Measurements from ENCODE around the gene SCAF1. TPM values are rescaled to one million over a fixed set of nuclear protein-coding genes. Genes with fewer than 3 reads are reported as not detected.

The SCAF1 gene
- total RNA-seq, 1 donor from 2014 or later = 8.7 TPM

DNA sequence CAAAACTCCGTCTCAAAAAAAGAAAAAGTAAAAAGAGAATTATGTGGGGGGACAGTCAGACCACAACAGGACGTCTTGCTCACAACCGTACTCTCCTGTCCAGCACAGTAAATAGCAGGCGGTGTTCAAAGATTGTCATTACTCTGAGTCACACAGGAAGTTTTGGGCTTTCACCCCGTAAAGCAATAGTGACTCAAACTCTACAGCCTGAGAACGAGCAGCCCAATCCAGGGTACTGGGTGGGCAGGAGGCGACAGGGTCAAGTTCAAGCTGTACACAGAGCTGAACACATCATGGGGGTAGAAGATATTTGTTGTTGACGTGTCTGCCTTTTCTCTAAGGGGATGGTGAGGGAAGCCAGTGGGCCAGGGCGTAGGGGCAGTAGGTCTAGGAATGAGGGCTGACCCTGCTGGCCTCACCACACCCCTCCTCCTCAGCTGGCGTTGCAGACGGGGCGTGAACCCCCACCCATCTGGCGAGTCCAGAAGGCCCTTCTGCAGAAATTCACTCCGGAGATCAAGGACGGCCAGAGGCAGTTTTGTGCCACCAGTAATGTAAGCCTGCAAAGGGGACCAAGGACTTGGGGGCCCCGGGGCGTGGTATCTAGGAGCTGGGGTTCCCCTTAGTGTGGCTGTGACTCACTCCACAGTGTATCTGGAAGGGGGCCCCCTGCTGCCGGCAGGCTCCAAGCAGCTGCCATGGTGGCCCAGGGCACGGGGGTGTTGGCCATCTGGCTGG, 27.7 kb upstream of the SCAF1 start:
- DNase-seq (ENCODE audit: low spot score) = no peak
- H3K36me3 Mint-ChIP-seq = peaks cover 30% of the 10 kb centered on the region
- no peak overlapping the region for H2AFZ ChIP-seq (replicated peaks)
- no peak overlapping the region for H3K4me3 Mint-ChIP-seq
- no peaks in the 10 kb centered on the region for H3K4me1 Mint-ChIP-seq
- H3K9me3 ChIP-seq (ENCODE audit: low read depth) = no peaks in the 10 kb centered on the region
- no peak overlapping the region for H3K27ac ChIP-seq
- H4K20me1 ChIP-seq (ENCODE audit: low read depth) = peaks cover 58% of the 10 kb centered on the region
- TF ChIP-seq EZH2phosphoT487 (IDR thresholded peaks at IDR 0.05) (no peak), EZH2 (IDR thresholded peaks at IDR 0.05) (no peak), CTCF (IDR thresholded peaks at IDR 0.05) (no peak)
- peaks cover 9% of the 10 kb centered on the region for H3K27me3 Mint-ChIP-seq (ENCODE audit: insufficient read depth, low read depth)
- no peaks in the 10 kb centered on the region for H3K36me3 ChIP-seq
- H3K4me2 ChIP-seq = no peak overlapping the region
- H3K27ac Mint-ChIP-seq = no peak overlapping the region
- H3K9ac ChIP-seq = no peak overlapping the region
- H3K79me2 ChIP-seq (ENCODE audit: low read depth) = peaks cover 58% of the 10 kb centered on the region
- no peak overlapping the region for H3K4me3 ChIP-seq
- no peaks in the 10 kb centered on the region for H3K4me1 ChIP-seq
- no peaks in the 10 kb centered on the region for H3K9me3 Mint-ChIP-seq
- no peaks in the 10 kb centered on the region for H3K27me3 ChIP-seq
- no peaks in the 10 kb centered on the region for H3F3A ChIP-seq (ENCODE audit: low read depth)

DNA sequence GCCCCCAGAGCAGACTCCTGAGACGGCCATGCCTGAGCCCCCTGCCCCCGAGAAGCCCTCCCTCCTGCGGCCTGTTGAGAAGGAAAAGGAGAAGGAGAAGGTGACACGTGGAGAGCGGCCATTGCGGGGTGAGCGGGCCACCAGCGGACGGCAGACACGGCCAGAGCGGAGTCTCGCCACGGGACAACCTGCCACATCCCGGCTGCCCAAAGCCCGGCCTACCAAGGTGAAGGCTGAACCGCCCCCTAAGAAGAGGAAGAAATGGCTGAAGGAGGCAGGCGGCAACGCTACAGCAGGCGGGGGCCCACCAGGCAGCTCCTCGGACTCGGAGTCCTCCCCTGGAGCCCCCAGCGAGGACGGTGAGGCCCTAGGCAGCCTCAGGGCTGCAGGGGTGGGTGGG, 26.1 kb upstream of the SCAF1 start:
- Mint-ChIP-seq H3K36me3 (peaks cover 27% of the 10 kb centered on the region), H3K4me1 (no peaks in the 10 kb centered on the region), H3K27me3 (ENCODE audit: insufficient read depth, low read depth) (peaks cover 9% of the 10 kb centered on the region), H3K4me3 (no peak overlapping the region), H3K9me3 (no peaks in the 10 kb centered on the region), H3K27ac (no peak overlapping the region)
- Histone ChIP-seq H3K79me2 (ENCODE audit: low read depth) (peaks cover 42% of the 10 kb centered on the region), H3K27ac (no peak overlapping the region), H3K4me3 (no peak overlapping the region), H2AFZ (replicated peaks) (no peak overlapping the region), H3K4me2 (no peak overlapping the region), H3F3A (ENCODE audit: low read depth) (no peaks in the 10 kb centered on the region), H3K9ac (no peak overlapping the region), H3K36me3 (peaks cover 5% of the 10 kb centered on the region), H4K20me1 (ENCODE audit: low read depth) (peaks cover 56% of the 10 kb centered on the region), H3K27me3 (no peaks in the 10 kb centered on the region), H3K4me1 (no peaks in the 10 kb centered on the region), H3K9me3 (ENCODE audit: low read depth) (no peaks in the 10 kb centered on the region)
- TF ChIP-seq CTCF (IDR thresholded peaks at IDR 0.05) (no peak), EZH2 (IDR thresholded peaks at IDR 0.05) (no peak)
- no peak for DNase-seq (ENCODE audit: low spot score)

DNA sequence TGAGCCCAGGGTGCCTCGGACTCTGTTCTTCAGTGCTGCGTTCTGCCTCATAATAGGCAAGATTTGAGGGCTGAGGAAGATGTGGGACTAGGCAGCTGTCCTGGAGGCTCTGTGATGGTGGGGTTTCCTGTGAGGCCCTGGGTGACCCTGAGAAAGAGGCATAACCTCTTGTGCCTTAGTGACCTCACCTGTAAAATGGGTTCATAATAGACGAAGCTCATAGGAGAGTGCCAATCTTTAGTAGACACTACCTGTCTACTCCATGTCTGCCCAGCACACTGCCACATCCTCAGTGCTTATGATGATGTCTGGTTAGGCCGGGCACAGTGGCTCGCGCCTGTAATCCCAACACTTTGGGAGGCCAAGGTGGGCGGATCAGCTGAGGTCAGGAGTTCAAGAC, 25.5 kb upstream of the SCAF1 start:
- Histone ChIP-seq H3K27me3 (no peaks in the 10 kb centered on the region), H3K4me3 (no peak overlapping the region), H3K4me2 (no peak overlapping the region), H3K27ac (no peak overlapping the region), H3K79me2 (ENCODE audit: low read depth) (peaks cover 35% of the 10 kb centered on the region), H3K4me1 (no peaks in the 10 kb centered on the region), H3K36me3 (peaks cover 5% of the 10 kb centered on the region), H4K20me1 (ENCODE audit: low read depth) (peaks cover 51% of the 10 kb centered on the region), H3F3A (ENCODE audit: low read depth) (no peaks in the 10 kb centered on the region), H3K9ac (no peak overlapping the region), H2AFZ (replicated peaks) (no peak overlapping the region), H3K9me3 (ENCODE audit: low read depth) (no peaks in the 10 kb centered on the region)
- Mint-ChIP-seq H3K4me1 (no peaks in the 10 kb centered on the region), H3K9me3 (no peaks in the 10 kb centered on the region), H3K27ac (no peak overlapping the region), H3K27me3 (ENCODE audit: insufficient read depth, low read depth) (peaks cover 6% of the 10 kb centered on the region), H3K4me3 (no peak overlapping the region), H3K36me3 (peaks cover 28% of the 10 kb centered on the region)
- TF ChIP-seq EZH2 (IDR thresholded peaks at IDR 0.05) = no peak
- no peak for TF ChIP-seq EZH2phosphoT487 (IDR thresholded peaks at IDR 0.05)
- no peak for TF ChIP-seq CTCF (IDR thresholded peaks at IDR 0.05)
- no peak for DNase-seq (ENCODE audit: low spot score)

Data from neural progenitor cell (in vitro differentiated cells).